ENCODE measurements around the gene PPM1D.

DNA sequence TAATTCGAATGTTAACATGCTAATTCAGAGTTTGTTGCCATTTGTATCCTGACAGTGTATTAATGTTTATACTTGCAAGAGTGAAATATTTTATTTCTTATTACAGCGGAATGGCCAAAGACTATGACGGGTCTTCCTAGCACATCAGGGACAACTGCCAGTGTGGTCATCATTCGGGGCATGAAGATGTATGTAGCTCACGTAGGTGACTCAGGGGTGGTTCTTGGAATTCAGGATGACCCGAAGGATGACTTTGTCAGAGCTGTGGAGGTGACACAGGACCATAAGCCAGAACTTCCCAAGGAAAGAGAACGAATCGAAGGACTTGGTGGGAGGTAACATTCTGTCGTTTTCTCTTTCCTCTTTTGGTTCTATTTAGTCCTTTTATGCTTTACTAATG, 23.4 kb downstream of the PPM1D start:
- TF ChIP-seq, protein P1, sequence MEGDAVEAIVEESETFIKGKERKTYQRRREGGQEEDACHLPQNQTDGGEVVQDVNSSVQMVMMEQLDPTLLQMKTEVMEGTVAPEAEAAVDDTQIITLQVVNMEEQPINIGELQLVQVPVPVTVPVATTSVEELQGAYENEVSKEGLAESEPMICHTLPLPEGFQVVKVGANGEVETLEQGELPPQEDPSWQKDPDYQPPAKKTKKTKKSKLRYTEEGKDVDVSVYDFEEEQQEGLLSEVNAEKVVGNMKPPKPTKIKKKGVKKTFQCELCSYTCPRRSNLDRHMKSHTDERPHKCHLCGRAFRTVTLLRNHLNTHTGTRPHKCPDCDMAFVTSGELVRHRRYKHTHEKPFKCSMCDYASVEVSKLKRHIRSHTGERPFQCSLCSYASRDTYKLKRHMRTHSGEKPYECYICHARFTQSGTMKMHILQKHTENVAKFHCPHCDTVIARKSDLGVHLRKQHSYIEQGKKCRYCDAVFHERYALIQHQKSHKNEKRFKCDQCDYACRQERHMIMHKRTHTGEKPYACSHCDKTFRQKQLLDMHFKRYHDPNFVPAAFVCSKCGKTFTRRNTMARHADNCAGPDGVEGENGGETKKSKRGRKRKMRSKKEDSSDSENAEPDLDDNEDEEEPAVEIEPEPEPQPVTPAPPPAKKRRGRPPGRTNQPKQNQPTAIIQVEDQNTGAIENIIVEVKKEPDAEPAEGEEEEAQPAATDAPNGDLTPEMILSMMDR (IDR thresholded peaks at IDR 0.05 in 8 of 11, conservative IDR thresholded peaks at IDR 0.05 in 3 of 11): no peak
- TF ChIP-seq POLR2AphosphoS5 (IDR thresholded peaks at IDR 0.05) (no peak), POLR2A (IDR thresholded peaks at IDR 0.05) (no peak)
